ENCODE measurements around the gene OAF.

The OAF gene

DNA sequence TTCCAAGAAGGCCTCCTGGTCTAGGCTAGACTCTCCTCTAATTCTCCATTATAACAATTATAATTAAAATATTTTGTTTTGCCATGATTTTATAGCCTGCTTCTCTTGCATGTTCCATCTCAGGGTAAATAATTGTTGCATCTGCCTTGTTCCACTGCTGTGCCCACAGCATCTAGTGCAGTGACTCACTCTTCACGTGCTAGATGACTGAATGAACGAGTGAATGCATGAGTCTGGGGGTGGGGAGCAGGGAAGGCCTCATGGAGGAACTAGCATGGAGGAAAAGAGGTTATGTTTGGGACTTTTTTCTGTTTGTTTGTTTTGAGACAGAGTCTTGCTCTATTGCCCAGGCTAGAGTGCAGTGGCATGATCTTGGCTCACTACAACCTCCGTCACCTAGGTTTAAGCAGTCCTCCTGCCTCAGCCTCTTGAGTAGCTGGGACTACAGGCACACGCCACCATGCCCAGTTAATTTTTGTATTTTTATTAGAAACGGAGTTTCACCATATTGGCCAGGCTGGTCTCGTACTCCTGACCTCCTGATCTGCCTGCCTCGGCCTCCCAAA, 5.2 kb upstream of the OAF start:
- FAIRE-seq: no peak

DNA sequence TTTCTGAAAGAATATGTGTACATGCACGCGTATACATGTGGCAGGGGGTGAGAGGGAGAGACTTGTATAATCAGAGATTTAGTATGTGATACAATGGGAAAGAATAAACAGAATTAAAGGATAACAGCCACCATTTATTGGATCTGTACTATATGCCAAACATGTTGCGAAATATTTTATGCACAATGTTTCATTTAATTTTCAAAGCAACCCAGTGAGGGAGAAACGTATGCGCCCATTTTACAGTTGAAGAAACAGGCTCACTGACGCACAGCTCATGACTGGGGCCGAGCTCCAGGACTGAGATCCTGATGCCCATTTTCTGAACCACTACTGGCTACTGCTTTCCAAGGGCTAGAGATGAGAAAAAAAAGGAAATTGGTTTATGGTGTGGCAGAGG, 3.3 kb upstream of the OAF start:
- no peak for FAIRE-seq

- no peak for FAIRE-seq
Measured at GRCh38 chr11:120208001-120208441, 2.8 kb upstream of the OAF start.

DNA sequence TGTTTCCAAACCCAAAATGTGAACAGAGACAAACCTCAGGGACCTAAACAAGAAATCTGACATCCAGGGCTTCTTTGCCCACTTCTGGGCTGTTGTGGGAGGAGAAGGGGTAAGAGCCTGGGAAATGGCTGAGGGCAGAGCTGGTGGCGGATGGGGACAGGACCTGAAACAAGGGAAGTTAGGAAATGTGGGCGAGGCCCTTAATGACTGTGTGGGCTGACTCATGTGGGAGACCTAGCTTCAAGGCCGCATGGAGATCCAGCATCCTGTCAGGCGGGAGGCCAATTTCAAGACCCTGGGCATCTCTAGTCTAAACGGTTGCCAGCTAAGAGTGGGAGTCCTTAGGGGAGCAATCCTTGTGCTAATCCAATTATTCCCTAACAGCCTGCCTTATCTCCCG, 2.1 kb upstream of the OAF start:
- no peak for FAIRE-seq

GRCh38 chr11:120209746-120210625, 846 bp upstream of the OAF start:
- no peak for FAIRE-seq

DNA sequence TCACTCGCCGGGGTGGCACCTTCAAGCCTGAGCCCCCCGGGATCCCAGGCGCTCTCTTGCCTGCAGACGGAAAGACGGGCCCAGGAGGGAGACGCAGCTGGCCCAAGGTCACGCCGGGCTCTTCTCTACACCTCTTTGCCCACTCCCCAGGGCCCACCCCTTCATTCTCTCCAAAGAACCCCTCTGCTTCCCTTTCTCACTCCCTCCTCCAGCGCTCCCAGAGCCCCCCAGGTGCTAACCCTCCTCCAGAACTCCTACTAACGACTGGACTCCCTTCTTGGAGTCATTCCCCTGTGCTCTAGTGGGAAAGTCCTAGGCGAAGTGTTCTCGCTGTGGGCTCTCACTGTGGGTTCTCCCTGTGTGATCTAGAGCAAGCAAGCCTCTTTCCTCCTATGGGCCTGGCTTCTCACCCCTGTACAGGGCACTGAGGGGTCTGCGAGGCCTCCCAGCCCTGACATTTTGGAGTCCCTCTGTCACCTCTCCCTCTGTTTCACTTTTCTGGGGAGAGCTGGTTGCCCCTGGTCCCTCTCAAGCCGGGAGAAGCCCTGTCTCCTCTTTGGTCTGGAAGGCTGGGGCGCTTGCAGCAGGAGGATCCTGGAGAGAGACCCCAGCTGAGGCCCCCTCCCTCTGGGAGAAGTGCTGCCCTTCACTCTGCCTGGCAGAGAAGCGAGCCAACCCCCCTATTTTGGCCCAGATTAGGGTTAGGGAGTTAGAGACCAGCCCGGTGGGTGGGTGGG, 858 bp downstream of the OAF start:
- no peak for FAIRE-seq

DNA sequence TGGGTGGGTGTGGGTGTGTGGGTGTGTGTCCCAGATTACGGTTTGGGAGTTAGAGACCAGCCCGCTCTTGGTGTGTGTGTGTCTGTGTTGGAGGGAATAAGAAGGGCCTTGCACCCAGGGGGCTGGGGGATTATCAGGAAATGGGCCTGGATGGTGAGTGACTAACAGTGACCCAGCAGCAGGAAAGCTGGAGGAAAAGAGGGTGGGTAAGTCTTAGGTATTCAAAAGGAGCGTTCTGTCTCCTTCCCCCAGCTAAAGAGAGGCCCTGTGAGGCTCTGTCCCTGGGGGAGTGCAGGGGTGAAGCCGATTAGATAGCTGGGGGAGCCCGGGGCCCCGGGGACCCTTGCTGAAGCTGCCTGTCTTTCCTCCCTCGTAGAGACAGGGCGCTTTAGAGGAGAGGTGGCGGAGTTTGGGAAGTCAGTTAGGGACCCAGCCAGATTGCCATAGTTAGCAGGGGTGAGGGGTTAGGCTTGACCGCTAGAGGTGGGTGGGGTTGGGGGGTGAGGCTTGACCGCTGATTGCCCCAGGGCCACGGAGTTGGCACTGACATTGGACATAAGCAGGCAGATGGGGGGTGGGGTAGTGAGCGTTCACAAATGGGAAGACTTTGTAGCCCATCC, 1.5 kb downstream of the OAF start:
- no peak for FAIRE-seq

GRCh38 chr11:120212926-120213325, 2.1 kb downstream of the OAF start:
- FAIRE-seq: no peak

- no peak for FAIRE-seq
Measured at GRCh38 chr11:120214581-120214980, 3.7 kb downstream of the OAF start.

GRCh38 chr11:120215634-120216033, 4.8 kb downstream of the OAF start:
- FAIRE-seq: no peak

DNA sequence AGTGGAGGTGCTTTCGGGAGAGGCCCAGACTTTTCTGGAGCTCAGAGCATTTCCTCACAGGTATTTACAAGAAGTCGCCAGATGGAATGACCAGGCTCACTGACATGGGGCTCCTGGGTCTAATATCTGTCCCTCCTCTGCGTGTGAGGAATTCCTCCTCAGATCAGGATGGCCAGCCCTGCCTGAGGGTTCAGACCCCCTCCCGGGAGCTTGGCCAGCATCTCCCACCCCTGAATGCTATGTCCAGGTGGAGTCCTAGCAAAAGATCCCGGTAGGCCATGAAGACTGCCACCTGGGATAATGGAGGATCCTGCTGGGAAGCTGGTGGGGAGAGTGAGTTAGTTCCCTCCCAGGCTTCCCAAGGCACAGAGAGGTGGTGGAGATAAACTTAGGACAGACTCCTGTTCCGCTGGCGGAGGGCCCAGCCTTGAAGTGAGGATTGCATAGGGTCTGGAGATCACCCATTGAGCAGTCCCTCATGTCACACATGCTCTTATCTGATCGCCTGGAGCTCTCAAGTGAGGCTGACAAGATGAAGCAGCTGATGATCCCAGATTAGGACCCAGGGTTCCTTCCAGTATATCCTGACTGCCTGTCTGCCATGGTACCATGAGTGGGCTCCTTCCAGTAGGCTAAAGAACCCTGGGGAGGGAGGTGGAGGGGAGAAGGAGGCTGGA, 5.7 kb downstream of the OAF start:
- no peak for FAIRE-seq

DNA sequence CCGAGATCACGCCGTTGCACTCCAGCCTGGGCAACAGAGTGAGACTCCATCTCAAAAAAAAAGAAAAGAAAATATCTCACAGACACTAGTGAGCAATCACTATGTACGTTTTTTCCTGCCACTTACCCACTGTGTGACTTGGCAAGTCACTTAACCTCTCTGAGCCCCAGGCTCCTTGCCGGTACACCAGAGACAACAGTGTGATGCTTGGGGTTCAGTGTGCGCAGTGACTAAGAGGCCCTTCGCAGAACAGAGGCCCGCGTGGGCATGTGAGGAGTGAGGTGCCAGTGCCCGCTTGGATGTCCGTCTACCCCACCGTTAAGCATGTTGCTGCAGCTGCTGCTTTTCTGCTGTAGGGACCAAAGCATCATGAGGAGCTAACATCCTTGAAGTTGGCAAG, 6.7 kb downstream of the OAF start:
- no peak for FAIRE-seq

DNA sequence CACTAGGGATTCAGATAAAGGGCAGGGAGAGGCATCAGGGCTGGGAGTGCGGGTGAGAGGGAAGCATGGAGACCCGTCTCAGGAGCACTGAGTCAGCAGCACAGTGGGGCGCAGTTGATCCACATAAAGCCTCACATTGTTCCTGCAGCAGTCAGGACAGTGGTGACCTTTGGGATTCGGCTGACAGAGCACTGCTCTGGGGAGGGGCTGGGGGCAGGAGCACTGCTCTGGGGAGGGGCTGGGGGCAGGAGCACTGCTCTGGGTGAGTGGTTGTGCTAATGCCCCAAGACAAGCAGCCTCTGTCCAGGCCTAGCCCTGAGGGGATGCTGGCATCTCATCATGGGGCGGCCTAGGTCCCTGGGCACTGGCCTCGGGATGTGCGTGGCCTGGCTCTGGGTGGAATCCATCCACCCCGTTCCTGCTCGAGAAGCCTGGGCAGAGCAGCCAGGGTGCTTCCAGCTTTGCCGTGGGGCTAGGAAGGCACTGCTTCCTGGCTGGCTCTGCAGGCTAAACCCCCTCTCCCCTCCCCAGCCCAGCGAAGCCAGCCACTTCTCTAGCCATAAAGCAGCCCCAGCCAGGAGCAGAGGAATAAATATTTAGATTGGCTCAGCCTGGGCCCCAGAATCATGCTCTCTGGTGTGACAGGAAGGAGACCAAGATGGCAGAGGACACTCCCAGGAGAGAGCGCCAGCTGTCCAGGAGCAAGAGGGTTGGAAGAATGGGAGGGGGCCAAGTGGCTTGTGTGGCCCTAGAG, 7.3 kb downstream of the OAF start:
- no peak for FAIRE-seq

GRCh38 chr11:120218695-120219033, 7.8 kb downstream of the OAF start:
- no peak for FAIRE-seq

DNA sequence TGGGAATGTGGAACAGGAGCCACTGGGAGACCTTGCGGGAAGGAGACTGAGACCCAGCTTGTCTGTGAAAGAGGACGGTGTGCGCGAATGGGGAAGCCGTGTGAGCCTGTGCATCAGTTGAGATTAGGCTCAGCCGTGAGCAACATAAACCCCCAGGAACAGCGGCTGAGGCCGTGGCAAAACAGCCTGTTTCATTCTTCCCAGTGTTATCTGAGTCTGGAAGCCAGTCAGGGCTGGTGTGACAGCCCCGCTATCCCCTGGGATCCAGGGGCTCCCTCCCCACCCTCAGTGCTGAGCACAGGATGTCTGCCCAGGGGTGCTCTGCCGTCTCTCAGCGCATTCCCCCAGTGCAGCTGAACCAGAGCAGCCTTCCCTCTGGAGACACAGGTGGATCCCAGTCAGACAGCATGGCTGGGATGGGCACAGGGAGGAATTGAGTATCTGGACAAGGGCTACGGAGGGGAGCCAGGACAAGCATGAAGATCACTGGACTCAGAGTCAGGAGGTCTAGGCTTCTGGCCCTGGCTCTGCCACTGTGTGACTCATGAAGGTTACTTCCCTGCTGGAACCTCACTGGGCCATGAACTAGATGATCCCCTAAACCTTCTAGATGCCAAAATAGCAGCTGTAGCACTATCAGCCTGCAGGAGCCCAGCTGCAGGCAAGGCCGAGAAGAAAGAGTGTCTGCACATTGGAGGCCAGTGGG, 8.6 kb downstream of the OAF start:
- FAIRE-seq: no peak

DNA sequence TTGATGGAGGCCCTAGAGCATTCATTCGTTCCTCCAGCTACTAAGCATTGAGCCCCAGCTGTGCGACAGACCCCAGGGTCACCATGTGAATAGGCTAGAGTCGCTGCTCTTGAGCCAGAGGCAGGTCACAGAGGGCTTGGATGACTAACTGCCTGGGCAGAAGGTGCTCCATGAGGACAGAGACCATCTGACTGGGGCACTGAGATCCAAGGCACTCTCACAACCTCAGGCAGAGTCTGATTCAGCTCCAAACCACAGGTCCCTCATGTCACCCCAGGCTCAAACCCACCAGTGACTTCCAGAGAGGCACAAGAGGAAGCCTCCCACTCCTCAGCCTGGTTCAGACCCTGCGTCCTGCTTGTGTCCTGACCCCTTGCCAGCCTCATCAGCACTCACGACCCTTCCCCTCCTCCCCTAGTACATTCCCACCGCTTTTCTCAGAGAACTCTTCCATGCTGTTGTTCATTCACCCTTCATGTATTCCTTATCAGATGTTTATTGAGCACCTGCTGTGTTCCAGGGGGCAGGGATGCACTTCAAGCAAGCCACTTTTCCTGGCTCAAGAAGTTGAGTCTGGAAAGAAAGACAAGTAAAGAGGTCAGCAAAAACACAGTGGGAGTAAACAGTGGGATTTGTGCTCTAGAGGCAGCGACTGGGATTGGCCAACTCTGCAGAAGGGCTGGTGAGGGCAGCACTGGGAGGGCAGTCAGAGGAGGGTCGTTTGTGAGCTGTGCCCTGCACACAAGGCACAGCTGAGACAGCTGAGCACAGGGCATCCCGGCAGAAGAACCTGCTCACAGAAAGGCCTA, 9.3 kb downstream of the OAF start:
- no peak for FAIRE-seq

- FAIRE-seq: no peak
Measured at GRCh38 chr11:120220747-120221037, 9.9 kb downstream of the OAF start.

- FAIRE-seq: no peak
Measured at GRCh38 chr11:120221115-120221752, 10.4 kb downstream of the OAF start.

DNA sequence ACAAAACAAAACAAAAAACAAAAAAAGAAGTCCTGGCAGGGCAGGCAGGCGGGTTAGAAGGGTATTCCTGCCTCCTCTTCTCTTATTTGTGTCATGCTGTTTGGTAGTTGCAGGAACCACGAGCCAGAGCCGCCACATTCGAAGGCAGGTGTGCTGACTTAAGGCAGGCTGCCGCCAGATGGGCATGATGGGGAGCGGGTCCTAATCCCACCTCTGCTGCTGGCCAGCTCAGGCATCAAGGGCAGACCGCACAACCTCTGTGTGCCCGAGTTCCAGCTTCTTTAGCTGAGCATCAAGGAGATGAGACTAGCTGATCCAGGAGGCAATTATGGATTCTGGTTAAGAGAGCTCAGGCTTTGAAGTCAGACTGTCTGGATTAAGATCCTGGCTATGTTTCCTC, 12.1 kb downstream of the OAF start:
- FAIRE-seq: no peak

DNA sequence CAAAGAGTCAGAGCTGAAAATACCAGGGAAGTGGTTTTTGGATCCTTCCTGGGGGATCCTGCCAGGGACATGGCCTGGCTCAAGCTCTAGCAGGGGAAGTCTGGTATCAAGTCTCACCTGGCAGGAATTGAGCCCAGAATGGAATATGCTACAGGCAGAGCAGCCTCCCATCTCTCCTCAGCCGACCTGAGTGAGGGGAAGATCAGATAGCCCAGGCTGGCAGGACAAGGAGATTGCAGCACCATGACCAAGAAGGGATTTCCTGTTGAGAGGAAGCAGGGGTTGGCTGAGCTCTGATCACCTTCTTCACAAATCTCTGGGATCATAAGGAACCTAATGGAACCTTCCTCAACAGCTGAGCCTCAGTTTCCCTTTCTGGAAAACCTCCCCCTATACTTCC, 13.0 kb downstream of the OAF start:
- no peak for FAIRE-seq
